ENCODE data around the gene BTBD18. TPM values are rescaled to one million over a fixed set of nuclear protein-coding genes. Genes with fewer than 3 reads are reported as not detected.
"Not testable (repeated sequence)": the region's sequence is repeated elsewhere in the genome, so short reads cannot be mapped to it uniquely, and the experiment has no call there.

Gene BTBD18
- total RNA-seq, 1 donor from 2014 or later, result not detected

- peak; percentile 92 for DNase-seq
- no peaks in the 10 kb centered on the region for H3K9me3 ChIP-seq (replicated peaks)
- H3K27me3 ChIP-seq (ENCODE audit: low read depth), result no peaks in the 10 kb centered on the region
- H3K36me3 ChIP-seq, result no peaks in the 10 kb centered on the region
- peaks cover 56% of the 10 kb centered on the region for H3K4me1 ChIP-seq
- peak within 1 kb of the TSS; percentile 92 for H3K27ac ChIP-seq (replicated peaks)
- intact Hi-C loops (cut with micrococcal nuclease), result no loop called here
- peak within 1 kb of the TSS; percentile 87 for H3K4me3 ChIP-seq
- TF ChIP-seq, protein P1, sequence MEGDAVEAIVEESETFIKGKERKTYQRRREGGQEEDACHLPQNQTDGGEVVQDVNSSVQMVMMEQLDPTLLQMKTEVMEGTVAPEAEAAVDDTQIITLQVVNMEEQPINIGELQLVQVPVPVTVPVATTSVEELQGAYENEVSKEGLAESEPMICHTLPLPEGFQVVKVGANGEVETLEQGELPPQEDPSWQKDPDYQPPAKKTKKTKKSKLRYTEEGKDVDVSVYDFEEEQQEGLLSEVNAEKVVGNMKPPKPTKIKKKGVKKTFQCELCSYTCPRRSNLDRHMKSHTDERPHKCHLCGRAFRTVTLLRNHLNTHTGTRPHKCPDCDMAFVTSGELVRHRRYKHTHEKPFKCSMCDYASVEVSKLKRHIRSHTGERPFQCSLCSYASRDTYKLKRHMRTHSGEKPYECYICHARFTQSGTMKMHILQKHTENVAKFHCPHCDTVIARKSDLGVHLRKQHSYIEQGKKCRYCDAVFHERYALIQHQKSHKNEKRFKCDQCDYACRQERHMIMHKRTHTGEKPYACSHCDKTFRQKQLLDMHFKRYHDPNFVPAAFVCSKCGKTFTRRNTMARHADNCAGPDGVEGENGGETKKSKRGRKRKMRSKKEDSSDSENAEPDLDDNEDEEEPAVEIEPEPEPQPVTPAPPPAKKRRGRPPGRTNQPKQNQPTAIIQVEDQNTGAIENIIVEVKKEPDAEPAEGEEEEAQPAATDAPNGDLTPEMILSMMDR (IDR thresholded peaks at IDR 0.05; ENCODE audit: borderline replicate concordance), result no peak
Observed at GRCh38 chr11:57712256-57713150, 39.1 kb downstream of the BTBD18 start, which contains the start of gene TMX2. Gene TMX2, plus strand, starts transcription at chr11:57712593. Its CDS starts 26 bp downstream, at chr11:57712619.

DNA sequence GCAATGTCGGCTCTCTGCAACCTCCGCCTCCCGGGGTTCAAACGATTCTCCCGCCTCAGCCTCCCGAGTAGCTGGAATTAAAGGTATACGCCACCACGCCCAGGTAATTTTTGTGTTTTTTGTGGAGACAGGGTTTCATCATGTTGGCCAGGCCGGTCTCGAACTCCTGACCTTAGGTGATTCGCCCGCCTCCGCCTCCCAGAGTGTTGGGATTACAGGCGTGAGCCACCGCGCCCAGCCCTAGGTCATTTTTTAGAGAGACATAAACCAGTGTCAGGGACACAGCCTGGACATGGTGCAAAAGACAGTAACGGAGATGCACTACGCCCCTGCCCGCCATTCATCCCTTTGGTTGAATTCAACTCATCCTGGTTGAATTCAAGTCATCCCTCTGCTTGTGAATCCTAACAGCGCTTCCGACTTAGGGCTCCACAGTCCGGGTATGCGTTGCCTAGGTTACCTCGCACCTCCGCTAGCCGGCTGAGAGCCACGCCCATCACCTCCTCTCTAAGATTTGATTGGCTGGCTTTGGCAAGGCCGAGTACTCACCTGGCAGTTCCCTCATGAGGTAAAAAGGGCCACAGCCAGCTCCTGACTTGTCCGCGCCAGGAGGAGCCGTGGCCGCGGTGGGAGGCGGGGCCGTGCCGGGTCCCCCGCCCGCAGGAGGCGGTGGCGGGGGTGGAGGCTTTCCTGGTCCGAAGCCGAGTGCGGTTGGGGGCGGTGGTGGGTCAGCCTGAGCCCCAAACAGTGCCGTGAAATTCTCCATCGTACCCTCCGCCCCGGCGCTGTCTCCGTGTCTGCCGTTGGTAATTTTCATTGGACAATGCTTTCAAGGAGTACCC is 40.0 kb downstream of the BTBD18 start, which contains the start of gene MED19:
MED19 (minus strand) TSS at position 802 of the 842 bp plus-strand sequence; CDS start at position 766, 36 bp downstream.
- peak within 1 kb of the TSS; percentile 87 for H3K4me3 ChIP-seq
- H3K4me1 ChIP-seq, result peaks cover 56% of the 10 kb centered on the region
- H3K36me3 ChIP-seq, result no peaks in the 10 kb centered on the region
- peak within 1 kb of the TSS; percentile 92 for H3K27ac ChIP-seq (replicated peaks)
- TF ChIP-seq, protein P1 (IDR thresholded peaks at IDR 0.05; ENCODE audit: borderline replicate concordance), result no peak
- intact Hi-C loops (cut with micrococcal nuclease), result no loop called here
- DNase-seq, result peak; percentile 80
- no peaks in the 10 kb centered on the region for H3K27me3 ChIP-seq (ENCODE audit: low read depth)
- no peaks in the 10 kb centered on the region for H3K9me3 ChIP-seq (replicated peaks)

GRCh38 chr11:57709802-57710367 is 41.7 kb downstream of the BTBD18 start:
- Histone ChIP-seq H3K36me3 (peaks cover 3% of the 10 kb centered on the region), H3K9me3 (replicated peaks) (no peaks in the 10 kb centered on the region), H3K4me1 (peaks cover 50% of the 10 kb centered on the region), H3K27ac (replicated peaks) (no peak overlapping the region), H3K4me3 (no peak overlapping the region), H3K27me3 (ENCODE audit: low read depth) (no peaks in the 10 kb centered on the region)
- intact Hi-C loops (cut with micrococcal nuclease), result no loop called here
- TF ChIP-seq, protein P1 (IDR thresholded peaks at IDR 0.05; ENCODE audit: borderline replicate concordance), result no peak
- no peak for DNase-seq

GRCh38 chr11:57705432-57705831 is 46.2 kb downstream of the BTBD18 start:
- H3K4me1 ChIP-seq; H3K9me3 ChIP-seq (replicated peaks); DNase-seq; H3K4me3 ChIP-seq; intact Hi-C loops (cut with micrococcal nuclease); H3K27ac ChIP-seq (replicated peaks); H3K27me3 ChIP-seq (ENCODE audit: low read depth): not testable (repeated sequence)
- peaks cover 44% of the 10 kb centered on the region for H3K36me3 ChIP-seq

GRCh38 chr11:57704932-57705331 is 46.7 kb downstream of the BTBD18 start:
- H3K4me3 ChIP-seq, result no peak overlapping the region
- TF ChIP-seq, protein P1 (IDR thresholded peaks at IDR 0.05; ENCODE audit: borderline replicate concordance), result no peak
- no peak overlapping the region for H3K27ac ChIP-seq (replicated peaks)
- H3K9me3 ChIP-seq (replicated peaks), result no peaks in the 10 kb centered on the region
- peaks cover 49% of the 10 kb centered on the region for H3K36me3 ChIP-seq
- H3K4me1 ChIP-seq, result peaks cover 4% of the 10 kb centered on the region
- intact Hi-C loops (cut with micrococcal nuclease), result no loop called here
- no peaks in the 10 kb centered on the region for H3K27me3 ChIP-seq (ENCODE audit: low read depth)
- DNase-seq, result no peak

Data from left ventricle myocardium inferior (tissue), 1 donor.